ENCODE data around the gene HOXB3. TPM values are rescaled to one million over a fixed set of nuclear protein-coding genes. Genes with fewer than 3 reads are reported as not detected.

The HOXB3 gene
- total RNA-seq, 1 experiment from 2014 or later, result not detected

GRCh38 chr17:48609033-48609432, 19.0 kb upstream of the HOXB3 start:
- H3K14ac ChIP-seq (ENCODE audit: insufficient read depth, low read length), result no peak overlapping the region
- no peak overlapping the region for H4K8ac ChIP-seq (replicated peaks; ENCODE audit: insufficient read length, low read depth, low read length)
- H4K91ac ChIP-seq (ENCODE audit: insufficient read length, low read depth, low read length), result no peak overlapping the region
- H4K20me1 ChIP-seq (ENCODE audit: control insufficient read depth, insufficient read depth, insufficient read length), result no peaks in the 10 kb centered on the region
- no peak overlapping the region for H3K4ac ChIP-seq (ENCODE audit: low read depth, low read length)
- TF ChIP-seq CTCF (conservative IDR thresholded peaks at IDR 0.05), result no peak
- H3K27ac ChIP-seq (ENCODE audit: insufficient read length, low read depth, low read length), result no peak overlapping the region
- no peaks in the 10 kb centered on the region for H3K9me3 ChIP-seq (ENCODE audit: control insufficient read depth, low read depth, low read length)
- Mint-ChIP-seq H3K9me3 (peaks cover 9 to 16% of the 10 kb centered on the region in 2 experiments), H3K27ac (no peak overlapping the region), H3K4me1 (peaks cover 12 to 25% of the 10 kb centered on the region in 2 experiments), H3K27me3 (ENCODE audit: low read depth) (peaks cover 100% of the 10 kb centered on the region), H3K36me3 (ENCODE audit: insufficient read depth in 1 of 3, low read depth in 3 of 3) (no peaks in the 10 kb centered on the region; a peak in 1 of 7 replicates), H3K4me3 (no peak overlapping the region)
- H2AFZ ChIP-seq (ENCODE audit: low read length), result no peak overlapping the region
- no peak overlapping the region for H2AK5ac ChIP-seq (ENCODE audit: insufficient read length, low read length)
- H3K9ac ChIP-seq (ENCODE audit: extremely low read depth, insufficient read length, low read length), result no peak overlapping the region
- H2BK15ac ChIP-seq (ENCODE audit: low read depth, low read length), result no peak overlapping the region
- no peaks in the 10 kb centered on the region for H3K79me2 ChIP-seq (ENCODE audit: insufficient read depth, low read length)
- peaks cover 5% of the 10 kb centered on the region for H3K23me2 ChIP-seq (ENCODE audit: insufficient read length, low read depth, low read length, poor library complexity, severe bottlenecking)
- H3K27me3 ChIP-seq (ENCODE audit: insufficient read depth, low read length), result peaks cover 96% of the 10 kb centered on the region
- no peak overlapping the region for H4K5ac ChIP-seq (ENCODE audit: insufficient read length, low read depth, low read length)
- no peak overlapping the region for H3K23ac ChIP-seq (ENCODE audit: insufficient read length, low read depth, low read length)
- no peak overlapping the region for H3K18ac ChIP-seq (ENCODE audit: insufficient read length, low read depth, low read length)
- H3K79me1 ChIP-seq (ENCODE audit: insufficient read depth, low read depth, low read length, poor library complexity, severe bottlenecking), result no peaks in the 10 kb centered on the region
- no peak overlapping the region for H3K4me2 ChIP-seq (ENCODE audit: insufficient read depth, insufficient read length, low read length)
- H2BK5ac ChIP-seq (ENCODE audit: insufficient read length, low read length), result no peak overlapping the region
- DNase-seq, result no peak
- H3K56ac ChIP-seq (ENCODE audit: insufficient read length, low read depth, low read length), result no peak overlapping the region
- no peak overlapping the region for H2BK120ac ChIP-seq (ENCODE audit: low read depth, low read length, poor library complexity, severe bottlenecking)
- no peak overlapping the region for H2BK20ac ChIP-seq (ENCODE audit: low read depth, low read length, poor library complexity, severe bottlenecking)
- no peak overlapping the region for H2BK12ac ChIP-seq (ENCODE audit: insufficient read length, low read depth, low read length)
- no peaks in the 10 kb centered on the region for H3K4me1 ChIP-seq (ENCODE audit: insufficient read depth, low read length)
- H3T11ph ChIP-seq (ENCODE audit: low read length), result no peak overlapping the region
